GM12878 (cell line): Measurements from ENCODE around the gene GPRIN1. TPM values are rescaled to one million over a fixed set of nuclear protein-coding genes. Genes with fewer than 3 reads are reported as not detected.

Source experiments
- ATAC-seq: fragments of 200-7000 bp; cut with Tn5 transposase; 3 replicates; pipeline ENCODE4 v1.9.1; 2020; ENCODE audit warnings: mild to moderate bottlenecking, moderate library complexity
- BruUV-seq: library from RNA; stranded (reverse); fragments of 400-500 nt; replicated peaks from 2 replicates; lab custom pipeline; 2021; lab: Mats Ljungman, UMichigan
- CTCF ChIA-PET: fragments of 300-600 bp; sonication (Branson Sonifier 250); formaldehyde crosslinking; extraction: SDS; loops from one replicate; lab custom pipeline; 2021; ENCODE audit warnings: inconsistent platforms; lab: Yijun Ruan, JAX
- POLR2A ChIA-PET: fragments of 350-600 bp; formaldehyde crosslinking; extraction: SDS; loops from one replicate; lab custom pipeline; 2021; ENCODE audit warnings: inconsistent platforms; lab: Charles Lee
- RAD21 ChIA-PET: fragments of 300-600 bp; sonication (Branson Sonifier 250); formaldehyde crosslinking; loops from one replicate; lab custom pipeline; 2023; ENCODE audit warnings: antibody characterized with exemption; ENCODE audit not compliant: unreplicated experiment; lab: Charles Lee
- SMC1A ChIA-PET: fragments of 300-600 bp; sonication (Branson Sonifier 250); formaldehyde crosslinking; loops from one replicate; lab custom pipeline; 2023; ENCODE audit not compliant: unreplicated experiment, uncharacterized antibody; lab: Charles Lee
- DNase-seq: peaks from one replicate; pipeline ENCODE4 v3.0.0-alpha.2; 2011; ENCODE audit warnings: low read depth, low spot score
- FAIRE-seq: peaks from 3 replicates; lab custom pipeline; 2011; peaks lifted over from hg19 to GRCh38; lab: Jason Lieb, UNC
- H2AFZ ChIP-seq: 2 replicates; pipeline ENCODE4 v1.6.0; 2011; ENCODE audit warnings: low read depth, low read length, control low read depth; ENCODE audit not compliant: control insufficient read depth
- H3K27ac ChIP-seq: 2 replicates; pipeline ENCODE4 v1.5.1; 2011; ENCODE audit warnings: control low read depth; ENCODE audit not compliant: control insufficient read depth, insufficient read depth
- H3K27me3 ChIP-seq, 2 experiments: replicated peaks in 1 of 2; 2 replicates each; pipeline versions ENCODE4 v1.6.0 to v1.6.1; 2011; ENCODE audit warnings: low read length in 1 of 2; ENCODE audit not compliant: control insufficient read depth in 2 of 2, insufficient read depth in 2 of 2
- H3K36me3 ChIP-seq, 2 experiments: 2 replicates each; pipeline ENCODE4 v1.5.1; 2011; ENCODE audit warnings: low read length in 1 of 2; ENCODE audit not compliant: control insufficient read depth in 2 of 2, insufficient read depth in 2 of 2
- H3K4me1 ChIP-seq: 2 replicates; pipeline ENCODE4 v1.6.1; 2011; ENCODE audit warnings: mild to moderate bottlenecking, low read length, moderate library complexity, mixed read lengths; ENCODE audit not compliant: control insufficient read depth, insufficient read depth
- H3K4me2 ChIP-seq: 2 replicates; pipeline ENCODE4 v1.6.0; 2011; ENCODE audit warnings: control low read depth; ENCODE audit not compliant: control insufficient read depth, insufficient read depth
- H3K4me3 ChIP-seq: fragments of 200-600 bp; sonication (generic); 2 replicates; pipeline ENCODE4 v1.5.1; 2016
- H3K79me2 ChIP-seq: 2 replicates; pipeline ENCODE4 v1.6.0; 2011; ENCODE audit warnings: low read length; ENCODE audit not compliant: control insufficient read depth, insufficient read depth
- H3K9ac ChIP-seq: 2 replicates; pipeline ENCODE4 v1.8.0; 2011; ENCODE audit warnings: low read length, control low read depth, mixed read lengths; ENCODE audit not compliant: control insufficient read depth, insufficient read depth
- H3K9me3 ChIP-seq: replicated peaks from 3 replicates; pipeline ENCODE4 v1.5.1; 2011; ENCODE audit warnings: mild to moderate bottlenecking, low read length; ENCODE audit not compliant: control insufficient read depth, insufficient read depth
- H4K20me1 ChIP-seq: 2 replicates; pipeline ENCODE4 v1.6.0; 2011; ENCODE audit not compliant: control insufficient read depth, insufficient read depth
- EED ChIP-seq: sonication (generic); IDR thresholded peaks from 2 replicates; pipeline ENCODE4 v1.6.1; 2016; ENCODE audit warnings: antibody characterized with exemption, low read depth
- ESRRA ChIP-seq: IDR thresholded peaks from 2 replicates; pipeline ENCODE4 v1.6.1; 2012; ENCODE audit warnings: mild to moderate bottlenecking, low read length, improper control_type of control experiment
- ETV6 ChIP-seq, 2 experiments: fragments of 450-650 bp in 1 of 2; IDR thresholded peaks in 1 of 2; conservative IDR thresholded peaks in 1 of 2; 2 replicates each; pipeline ENCODE4 v1.6.1; 2014; ENCODE audit warnings: antibody characterized with exemption in 1 of 2, borderline replicate concordance in 1 of 2, low read depth in 1 of 2, mild to moderate bottlenecking in 1 of 2, moderate library complexity in 1 of 2
- IKZF1 ChIP-seq: fragments of 450-650 bp; conservative IDR thresholded peaks from 2 replicates; pipeline ENCODE4 v1.6.1; 2017; ENCODE audit warnings: antibody characterized with exemption, mild to moderate bottlenecking
- IKZF2 ChIP-seq, 2 experiments: fragments of 450-650 bp; IDR thresholded peaks; 2 replicates each; pipeline ENCODE4 v1.6.1; 2017; ENCODE audit warnings: mild to moderate bottlenecking in 2 of 2, moderate library complexity in 2 of 2
- MEF2B ChIP-seq: fragments of 450-650 bp; IDR thresholded peaks from 2 replicates; pipeline ENCODE4 v1.6.1; 2018; ENCODE audit warnings: mild to moderate bottlenecking, moderate library complexity; ENCODE audit not compliant: partially characterized antibody, poor library complexity, severe bottlenecking
- NR2F1 ChIP-seq: fragments of 450-650 bp; conservative IDR thresholded peaks from 2 replicates; pipeline ENCODE4 v1.6.1; 2017; ENCODE audit warnings: mild to moderate bottlenecking
- RFX5 ChIP-seq: IDR thresholded peaks from 2 replicates; pipeline ENCODE4 v1.6.1; 2011; ENCODE audit warnings: low read depth, low read length, improper control_type of control experiment
- RUNX3 ChIP-seq: IDR thresholded peaks from 2 replicates; pipeline ENCODE4 v1.6.1; 2012; ENCODE audit warnings: low read length, inconsistent platforms
- SMAD1 ChIP-seq: fragments of 450-650 bp; IDR thresholded peaks from 2 replicates; pipeline ENCODE4 v1.6.1; 2018; ENCODE audit warnings: mild to moderate bottlenecking, low read depth; ENCODE audit not compliant: partially characterized antibody
- SP1 ChIP-seq: IDR thresholded peaks from one replicate; pipeline ENCODE4 v1.6.1; 2011; ENCODE audit warnings: low read depth, low read length
- SPI1 ChIP-seq: IDR thresholded peaks from 2 replicates; pipeline ENCODE4 v1.6.1; 2011; ENCODE audit warnings: low read depth, mild to moderate bottlenecking, low read length, moderate library complexity, borderline replicate concordance; ENCODE audit not compliant: insufficient read depth
- TARDBP ChIP-seq: IDR thresholded peaks from 2 replicates; pipeline ENCODE4 v1.6.1; 2016; ENCODE audit warnings: borderline replicate concordance
- TCF3 ChIP-seq: IDR thresholded peaks from 2 replicates; pipeline ENCODE4 v1.6.1; 2012; ENCODE audit warnings: low read depth, mild to moderate bottlenecking, low read length, borderline replicate concordance; ENCODE audit not compliant: insufficient read depth
- ZNF24 ChIP-seq: fragments of 450-650 bp; IDR thresholded peaks from 2 replicates; pipeline ENCODE4 v1.6.1; 2017; ENCODE audit warnings: antibody characterized with exemption, mild to moderate bottlenecking
- WGBS: methylation state at CpG from one replicate; pipeline ENCODE4 v1.1.6; 2016; ENCODE audit warnings: low lambda C conversion rate; ENCODE audit not compliant: insufficient replicate concordance, insufficient coverage; ENCODE audit errors: missing lambda C conversion rate; 5-methylcytosine and 5-hydroxymethylcytosine counted together
- in situ Hi-C: fragments of 300-500 bp; cut with MboI; formaldehyde crosslinking; loops from 9 replicates; pipeline ENCODE4 v1.14.3; 2018; ENCODE audit warnings: mixed read lengths
- intact Hi-C: fragments of 100-400 bp; cut with micrococcal nuclease; formaldehyde crosslinking; loops from one replicate; pipeline ENCODE4 v1.14.2; 2022; ENCODE audit not compliant: unreplicated experiment
- polyA plus RNA-seq, 11 experiments: library from polyadenylated mRNA; depleted of rRNA in 4 of 11; unstranded in 6 of 11; stranded (reverse) in 5 of 11; fragments of >200 nt; fragmentation: Nextera tagmentation in 4 of 11; fragmentation: Illumina TruSeq in 1 of 11; extraction: Ambion mirVana in 4 of 11; extraction: Trizol in 1 of 11; gene quantifications; 1 replicate in 1 of 11; 2 replicates in 10 of 11; pipeline versions ENCODE4 v1.2.1 to v1.2.3, GENCODE V29; 2011 to 2016; ENCODE audit warnings: inconsistent platforms in 2 of 11, missing spikeins in 2 of 11, low read depth in 1 of 11
- total RNA-seq, 4 experiments: library from RNA; depleted of rRNA in 3 of 4; stranded (reverse); fragments of >200 nt in 3 of 4; fragmentation: Illumina TruSeq in 1 of 4; extraction: Trizol in 1 of 4; gene quantifications; 2 replicates each; pipeline versions ENCODE4 v1.2.1 to v1.2.3, GENCODE V29; 2013 to 2021

Gene GPRIN1
- total and polyA plus RNA-seq, 10 of the 15 experiments (the other 5 are each of a cell fraction or from before 2014, with no cell fraction given): 0.52 to 16.3 (median 4.5) TPM

DNA sequence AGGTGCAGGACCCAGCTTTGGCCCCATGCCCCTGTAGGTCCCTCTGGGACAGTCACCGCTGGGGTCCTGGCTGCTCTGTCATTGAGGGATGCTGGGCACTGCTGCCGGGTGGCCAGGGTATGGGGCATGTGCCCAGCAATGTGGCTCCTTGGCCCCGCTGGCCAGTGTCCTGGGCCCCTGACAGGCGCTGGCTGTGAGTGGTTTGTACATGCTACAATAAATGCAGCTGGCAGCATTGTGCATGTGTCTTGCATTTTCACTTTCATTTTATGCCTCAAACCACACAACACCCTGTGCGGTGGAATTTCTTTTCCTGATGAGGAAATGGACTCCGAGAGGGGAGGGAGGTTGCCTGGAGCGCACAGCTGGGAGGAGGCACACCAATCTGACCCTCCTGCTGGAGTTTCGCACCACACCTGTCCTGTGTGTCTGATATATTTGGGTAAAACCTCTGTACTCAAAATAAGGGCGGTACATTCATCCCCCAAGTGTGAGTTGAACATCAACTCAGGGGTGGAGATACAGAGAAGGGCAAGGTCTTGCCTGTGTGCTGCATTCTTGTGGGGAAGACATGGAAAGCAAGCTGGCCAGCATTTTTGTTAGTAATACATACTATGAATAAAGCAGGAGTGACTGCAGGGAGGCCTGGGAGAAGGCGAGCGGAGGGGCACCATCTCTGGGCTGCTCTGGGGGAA, 49.0 kb upstream of the GPRIN1 start:
- POLR2A ChIA-PET: interaction anchor here (0.6 kb wide), 1 partner anchor 87 kb away, joined by 3 read pairs; no protein-coding TSS in a partner anchor
- Histone ChIP-seq H3K27me3 (no peaks in the 10 kb centered on the region), H3K36me3 (no peaks in the 10 kb centered on the region; a peak in 1 of 4 replicates), H4K20me1 (no peaks in the 10 kb centered on the region; the same call in 1 of the 2 replicates), H3K9me3 (no peaks in the 10 kb centered on the region), H3K4me3 (no peak overlapping the region), H3K9ac (0 out of 2 replicates have a peak overlapping the region, but pooled peaks have one; percentile 8), H2AFZ (peak overlapping the region; percentile 34; the same call in 1 of the 2 replicates), H3K79me2 (no peaks in the 10 kb centered on the region), H3K4me1 (peaks cover 16% of the 10 kb centered on the region), H3K4me2 (peak overlapping the region; percentile 86), H3K27ac (no peak overlapping the region)
- CTCF ChIA-PET: interaction anchor here (0.6 to 6.3 kb wide), 23 partner anchors 8 to 576 kb away, joined by 3 to 102 read pairs (median 3); partner anchors contain the start of gene TSPAN17
- DNase-seq (no peak), ATAC-seq (peak; percentile 60), FAIRE-seq (peak; percentile 47)
- RAD21 ChIA-PET: interaction anchor here (0.6 to 4.8 kb wide), 5 partner anchors 12 to 452 kb away, joined by 3 to 43 read pairs (median 5); partner anchors contain the start of gene TSPAN17
- TF ChIP-seq SMAD1 (no peak), TARDBP (no peak), EED (0 out of 2 replicates have a peak, but pooled peaks have one; percentile 34), SP1 (no peak), ETV6 (conservative IDR thresholded peaks at IDR 0.05 in 1 of 2, IDR thresholded peaks at IDR 0.05 in 1 of 2; ENCODE audit: borderline replicate concordance in 1 of 2, low read depth in 1 of 2) (no peak), NR2F1 (no peak), RFX5 (no peak), IKZF1 (peak; percentile 55), ZNF24 (no peak), ESRRA (no peak), TCF3 (0 out of 2 replicates have a peak, but pooled peaks have one; percentile 18), IKZF2 (IDR thresholded peaks at IDR 0.05) (peak; percentile 37 to 41; a peak in 2 of 4 replicates), MEF2B (no peak), SPI1 (peak; percentile 5; the same call in 1 of the 2 replicates), RUNX3 (peak; percentile 67)
- WGBS: 38% methylated on average over 11 of the region's 11 CpGs
- SMC1A ChIA-PET: interaction anchor here (0.6 to 3.1 kb wide), 8 partner anchors 12 to 452 kb away, joined by 3 to 8 read pairs (median 4); partner anchors contain the start of genes HK3 and TSPAN17
- in situ Hi-C loops (loop anchor here (5.0 kb wide), 1 partner anchor 298 kb away; no protein-coding TSS in a partner anchor), intact Hi-C loops (loop anchor here (2.0 kb wide), 1 partner anchor 300 kb away; no protein-coding TSS in a partner anchor)
- BruUV-seq: no TSS peak
